22Rv1 (cell line): Measurements from ENCODE around the gene METTL15.
"Not testable (repeated sequence)": the region's sequence is repeated elsewhere in the genome, so short reads cannot be mapped to it uniquely, and the experiment has no call there.

ENCODE experiments used
- H3K27ac ChIP-seq: fragments of 450-650 bp; 2 replicates; pipeline ENCODE4 v1.5.1; 2017
- ZFX ChIP-seq: fragments of 450-650 bp; IDR thresholded peaks from 2 replicates; pipeline ENCODE4 v1.6.1; 2017; ENCODE audit warnings: antibody characterized with exemption, borderline replicate concordance
- TF ChIP-seq, protein P1 (sequence below): fragments of 450-650 bp; IDR thresholded peaks from 2 replicates; pipeline ENCODE4 v1.5.1; 2017; ENCODE audit warnings: mild to moderate bottlenecking

The METTL15 gene, protein sequence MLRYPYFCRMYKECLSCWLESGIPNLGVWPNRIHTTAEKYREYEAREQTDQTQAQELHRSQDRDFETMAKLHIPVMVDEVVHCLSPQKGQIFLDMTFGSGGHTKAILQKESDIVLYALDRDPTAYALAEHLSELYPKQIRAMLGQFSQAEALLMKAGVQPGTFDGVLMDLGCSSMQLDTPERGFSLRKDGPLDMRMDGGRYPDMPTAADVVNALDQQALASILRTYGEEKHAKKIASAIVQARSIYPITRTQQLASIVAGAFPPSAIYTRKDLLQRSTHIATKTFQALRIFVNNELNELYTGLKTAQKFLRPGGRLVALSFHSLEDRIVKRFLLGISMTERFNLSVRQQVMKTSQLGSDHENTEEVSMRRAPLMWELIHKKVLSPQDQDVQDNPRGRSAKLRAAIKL

DNA sequence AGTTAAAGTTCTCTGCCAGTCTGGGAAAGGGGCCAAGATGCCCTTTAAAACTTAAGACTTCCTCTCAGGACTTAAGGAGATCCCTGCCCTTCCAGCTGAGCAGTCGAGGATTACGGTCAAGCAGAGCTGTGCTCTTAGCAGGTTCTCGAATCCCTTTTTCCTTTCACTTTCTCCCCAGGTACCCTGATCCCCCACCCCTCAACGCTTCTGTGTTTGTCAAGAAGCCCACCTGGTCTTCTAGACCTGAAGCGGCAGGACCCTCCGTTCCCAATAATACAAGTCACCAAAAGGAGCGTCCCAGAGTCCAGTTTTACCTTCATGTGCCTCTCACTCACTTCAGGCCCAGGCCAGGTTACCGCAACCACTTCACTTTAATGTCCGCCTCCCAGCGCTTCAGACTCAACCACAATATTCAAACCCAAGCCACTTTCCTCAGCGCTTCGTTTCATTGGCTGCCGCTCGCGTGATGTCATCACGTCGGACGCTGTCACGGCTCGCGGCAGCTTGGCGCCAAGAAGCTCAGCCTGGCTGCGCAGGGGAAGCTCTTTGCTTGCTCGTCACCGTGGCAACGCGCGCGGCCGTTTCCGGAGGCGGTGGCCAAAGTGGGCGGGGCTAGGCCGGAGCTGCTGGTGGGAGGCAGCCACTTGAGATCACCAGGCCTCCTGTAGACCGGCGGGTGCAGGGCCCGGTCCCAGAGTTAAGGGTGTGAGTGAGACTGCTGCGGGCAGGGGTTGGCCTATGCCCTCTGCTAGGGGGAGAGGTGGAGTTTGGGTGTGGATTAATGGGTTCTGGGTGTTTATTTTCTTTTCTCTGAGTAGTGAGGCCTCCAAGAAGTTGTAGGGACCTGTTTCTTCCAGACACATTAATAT lies at the start of gene METTL15, which contains the start of gene KIF18A:
METTL15 (plus strand) TSS at position 639 of the 869 bp plus-strand sequence. CDS start 4,947 bp downstream, outside the sequence.
KIF18A (minus strand) TSS at position 407 of the 869 bp plus-strand sequence. CDS start 10,209 bp downstream, outside the sequence.
- H3K27ac ChIP-seq, result peak within 1 kb of the TSS; percentile 80
- no peak for TF ChIP-seq ZFX
- TF ChIP-seq, protein P1, sequence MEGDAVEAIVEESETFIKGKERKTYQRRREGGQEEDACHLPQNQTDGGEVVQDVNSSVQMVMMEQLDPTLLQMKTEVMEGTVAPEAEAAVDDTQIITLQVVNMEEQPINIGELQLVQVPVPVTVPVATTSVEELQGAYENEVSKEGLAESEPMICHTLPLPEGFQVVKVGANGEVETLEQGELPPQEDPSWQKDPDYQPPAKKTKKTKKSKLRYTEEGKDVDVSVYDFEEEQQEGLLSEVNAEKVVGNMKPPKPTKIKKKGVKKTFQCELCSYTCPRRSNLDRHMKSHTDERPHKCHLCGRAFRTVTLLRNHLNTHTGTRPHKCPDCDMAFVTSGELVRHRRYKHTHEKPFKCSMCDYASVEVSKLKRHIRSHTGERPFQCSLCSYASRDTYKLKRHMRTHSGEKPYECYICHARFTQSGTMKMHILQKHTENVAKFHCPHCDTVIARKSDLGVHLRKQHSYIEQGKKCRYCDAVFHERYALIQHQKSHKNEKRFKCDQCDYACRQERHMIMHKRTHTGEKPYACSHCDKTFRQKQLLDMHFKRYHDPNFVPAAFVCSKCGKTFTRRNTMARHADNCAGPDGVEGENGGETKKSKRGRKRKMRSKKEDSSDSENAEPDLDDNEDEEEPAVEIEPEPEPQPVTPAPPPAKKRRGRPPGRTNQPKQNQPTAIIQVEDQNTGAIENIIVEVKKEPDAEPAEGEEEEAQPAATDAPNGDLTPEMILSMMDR, result no peak

DNA sequence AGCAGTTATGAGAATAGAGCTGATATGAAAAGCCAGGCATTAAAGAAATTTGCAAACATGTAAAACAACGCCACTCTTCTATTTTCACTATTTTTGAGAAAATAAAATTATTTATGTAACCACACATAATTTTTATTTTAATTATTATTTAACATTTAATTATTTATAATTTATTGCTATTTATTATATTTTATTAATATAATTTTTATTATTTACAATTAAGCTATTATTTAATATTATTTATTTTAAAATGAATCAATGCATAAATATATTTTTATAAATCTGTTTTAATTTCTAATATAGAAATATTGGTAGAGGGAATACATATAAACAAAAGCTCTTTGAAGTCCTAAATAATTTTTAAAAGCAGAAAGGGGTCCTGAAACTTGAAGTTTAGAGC lies 36.9 kb upstream of the METTL15 start:
- TF ChIP-seq ZFX, result no peak
- TF ChIP-seq, protein P1, result no peak
- no peak overlapping the region for H3K27ac ChIP-seq

DNA sequence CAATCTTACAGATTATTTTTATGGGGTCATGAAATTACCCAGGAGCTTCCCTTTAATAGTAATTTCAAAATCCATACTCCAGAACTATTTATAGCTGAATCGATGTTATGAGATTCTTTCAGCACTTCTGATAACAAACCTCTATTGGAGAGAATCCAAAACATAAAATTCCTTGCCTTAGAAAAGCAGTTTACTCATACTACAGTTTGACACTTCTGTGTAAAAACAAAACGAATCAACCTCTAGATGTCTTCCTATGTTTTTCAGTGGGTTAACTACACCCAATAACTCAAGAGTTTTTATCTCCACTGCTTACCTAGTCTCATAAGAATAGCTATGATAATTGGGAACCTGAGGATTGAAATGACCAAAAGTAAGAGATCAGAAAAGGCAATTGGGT lies 35.9 kb upstream of the METTL15 start:
- H3K27ac ChIP-seq, result no peak overlapping the region
- no peak for TF ChIP-seq ZFX
- TF ChIP-seq, protein P1, result no peak

DNA sequence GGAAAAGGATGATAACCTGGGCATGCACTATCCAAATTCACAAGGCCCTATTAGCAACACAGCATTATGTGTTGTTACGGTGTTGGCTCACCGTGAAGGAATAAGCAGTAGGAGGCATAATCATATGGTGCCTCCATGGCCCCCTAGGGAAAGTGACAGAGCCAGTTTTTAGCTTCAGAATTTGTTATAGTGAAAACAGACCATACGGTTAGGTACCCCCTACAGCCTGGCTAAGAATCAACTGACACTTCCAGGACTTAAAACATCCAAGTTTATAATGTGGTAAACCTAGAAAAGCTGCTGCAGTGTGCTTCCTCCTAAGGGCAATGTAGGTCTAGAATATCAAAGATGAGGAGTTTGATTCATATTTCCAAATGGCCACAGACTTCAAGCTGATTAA lies 30.7 kb upstream of the METTL15 start:
- TF ChIP-seq, protein P1, result no peak
- TF ChIP-seq ZFX, result no peak

DNA sequence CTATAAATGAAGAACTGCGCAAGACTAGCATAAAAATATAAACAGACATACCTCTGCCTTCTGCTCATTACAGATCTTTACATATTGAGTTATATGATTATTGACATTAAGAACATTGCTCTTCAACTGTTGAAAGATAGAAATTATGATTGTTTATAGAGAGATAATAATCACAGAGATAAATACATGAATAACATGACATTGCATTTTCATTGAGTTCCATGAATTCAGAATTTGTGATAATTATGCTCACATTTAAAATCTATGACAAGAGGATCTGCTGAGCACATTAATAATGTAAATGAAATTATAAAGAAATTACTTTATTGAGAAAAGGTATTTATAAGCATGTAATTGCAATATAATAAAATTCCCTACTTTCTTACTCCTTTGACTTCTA lies 25.1 kb upstream of the METTL15 start:
- no peak for TF ChIP-seq ZFX
- TF ChIP-seq, protein P1, result no peak
- no peak overlapping the region for H3K27ac ChIP-seq

More for the DNA sequence above, 30.7 kb upstream of the METTL15 start:
- no peak overlapping the region for H3K27ac ChIP-seq

DNA sequence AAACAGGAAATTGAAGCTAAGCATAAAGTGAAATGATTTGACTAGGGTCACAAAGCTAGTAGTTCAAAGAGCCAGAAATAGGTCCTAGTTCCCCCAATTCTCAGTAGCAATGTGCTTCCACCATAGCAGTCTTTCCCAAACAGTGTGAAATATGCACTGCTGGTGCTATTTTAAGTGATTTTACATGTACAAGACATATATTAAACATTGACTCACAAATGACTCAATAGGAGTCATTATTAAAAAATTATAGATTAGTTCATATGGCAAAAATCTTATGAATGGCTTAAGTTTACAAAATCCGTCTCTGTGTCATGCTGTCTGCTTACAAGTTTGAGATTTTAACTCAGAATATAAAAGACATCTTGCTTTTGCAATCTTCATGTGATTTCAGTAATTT lies 21.6 kb upstream of the METTL15 start:
- TF ChIP-seq, protein P1, result no peak
- no peak for TF ChIP-seq ZFX
- H3K27ac ChIP-seq, result no peak overlapping the region

DNA sequence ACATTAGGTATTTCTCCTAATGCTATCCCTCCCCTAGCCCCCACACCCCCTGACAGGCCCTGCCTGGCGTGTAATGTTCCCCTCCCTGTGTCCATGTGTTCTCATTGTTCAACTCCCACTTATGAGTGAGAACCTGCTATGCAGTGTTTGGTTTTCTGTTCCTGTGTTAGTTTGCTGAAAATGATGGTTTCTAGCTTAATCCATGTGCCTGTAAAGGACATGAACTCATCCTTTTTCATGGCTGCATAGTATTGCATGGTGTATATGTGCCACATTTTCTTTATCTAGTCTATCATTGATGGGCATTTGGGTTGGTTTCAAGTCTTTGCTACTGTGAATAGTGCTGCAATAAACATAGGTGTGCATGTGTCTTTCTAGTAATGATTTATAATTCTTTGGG lies 21.0 kb upstream of the METTL15 start:
- H3K27ac ChIP-seq, result not testable (repeated sequence)

DNA sequence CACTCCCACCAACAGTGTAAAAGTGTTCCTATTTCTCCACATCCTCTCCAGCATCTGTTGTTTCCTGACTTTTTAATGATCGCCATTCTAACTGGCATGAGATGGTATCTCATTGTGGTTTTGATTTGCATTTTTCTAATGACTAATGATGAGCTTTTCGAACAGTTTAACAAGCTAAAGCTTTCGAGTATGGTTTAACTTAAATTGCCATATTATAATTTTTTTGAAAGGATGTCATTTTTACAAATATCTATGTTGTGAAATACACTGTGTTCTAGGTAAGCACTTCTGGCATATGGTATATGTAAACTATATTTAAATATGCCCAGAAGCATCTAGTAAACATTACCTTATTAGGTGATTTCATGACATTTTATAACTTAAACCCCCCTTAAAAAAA lies 20.5 kb upstream of the METTL15 start:
- H3K27ac ChIP-seq, result not testable (repeated sequence)
